Stimulated activated CD8-positive, alpha-beta memory T cell treated with anti-CD3 and anti-CD28 coated beads, Interleukin-15, amount 100 ng/mL, for 24 hours (primary cell): ENCODE data around the gene MAPK12.

Source experiments
- DNase-seq: peaks from one replicate; pipeline ENCODE4 v3.0.0-alpha.2; 2020; ENCODE audit warnings: low read depth

MAPK12 gene

GRCh38 chr22:50267591-50268390 lies 6.3 kb upstream of the MAPK12 start:
- DNase-seq: no peak

GRCh38 chr22:50266994-50267393 lies 5.5 kb upstream of the MAPK12 start:
- DNase-seq: no peak

- DNase-seq: no peak
Measured at GRCh38 chr22:50264946-50265669, 3.6 kb upstream of the MAPK12 start.

- no peak for DNase-seq
Measured at GRCh38 chr22:50264104-50264745, 2.7 kb upstream of the MAPK12 start.

- DNase-seq: no peak
Measured at GRCh38 chr22:50262973-50263617, 1.6 kb upstream of the MAPK12 start.

- DNase-seq: no peak
Measured at GRCh38 chr22:50262460-50262911, 1.0 kb upstream of the MAPK12 start.

- no peak for DNase-seq
Measured at GRCh38 chr22:50260801-50261614, 475 bp downstream of the MAPK12 start.

- no peak for DNase-seq
Measured at GRCh38 chr22:50260434-50260800, 1.1 kb downstream of the MAPK12 start.

GRCh38 chr22:50259302-50259701 lies 2.2 kb downstream of the MAPK12 start:
- DNase-seq: no peak

GRCh38 chr22:50258361-50259292 lies 2.9 kb downstream of the MAPK12 start:
- DNase-seq: no peak

- no peak for DNase-seq
Measured at GRCh38 chr22:50257451-50258360, 3.8 kb downstream of the MAPK12 start.

- DNase-seq: no peak
Measured at GRCh38 chr22:50257041-50257440, 4.4 kb downstream of the MAPK12 start.

GRCh38 chr22:50256258-50256862 lies 5.1 kb downstream of the MAPK12 start:
- no peak for DNase-seq

- no peak for DNase-seq
Measured at GRCh38 chr22:50255607-50256006, 5.9 kb downstream of the MAPK12 start.

- DNase-seq: no peak
Measured at GRCh38 chr22:50255099-50255498, 6.4 kb downstream of the MAPK12 start.

GRCh38 chr22:50253941-50254340 lies 7.5 kb downstream of the MAPK12 start:
- no peak for DNase-seq

- no peak for DNase-seq
Measured at GRCh38 chr22:50253046-50253915, 8.2 kb downstream of the MAPK12 start.
